ENCODE measurements around the gene ZC3HAV1L. TPM values are rescaled to one million over a fixed set of nuclear protein-coding genes. Genes with fewer than 3 reads are reported as not detected.

The ZC3HAV1L gene
- total and polyA plus RNA-seq, 2 experiments from 2014 or later = 2.0 to 11.3 TPM

DNA sequence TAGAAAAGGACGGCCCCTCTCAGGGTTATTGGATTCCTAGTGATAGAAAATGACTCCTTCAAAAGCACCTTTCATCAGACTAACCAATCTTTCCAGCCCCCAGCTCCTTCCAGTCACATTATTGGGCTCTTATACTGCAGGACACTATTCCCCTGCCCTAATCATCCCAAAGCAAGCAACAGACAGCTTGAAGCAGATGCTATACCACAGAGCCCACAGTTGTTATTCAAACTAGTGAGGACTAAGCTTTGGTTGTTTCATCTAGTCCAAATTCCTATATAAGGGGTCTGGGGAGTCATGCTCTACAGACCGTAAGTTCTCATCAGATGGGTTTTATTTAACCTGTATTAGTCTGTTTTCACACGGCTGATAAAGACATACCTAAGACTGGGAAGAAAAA is 24.5 kb downstream of the ZC3HAV1L start:
- H3K27ac ChIP-seq (ENCODE audit: low read depth) = no peak overlapping the region
- H4K20me1 ChIP-seq (replicated peaks; ENCODE audit: insufficient read depth) = no peaks in the 10 kb centered on the region; the same call in 1 of the 2 replicates
- H3K4me1 ChIP-seq (ENCODE audit: insufficient read depth) = no peaks in the 10 kb centered on the region; the same call in 1 of the 2 replicates
- no peaks in the 10 kb centered on the region for H3F3A ChIP-seq (replicated peaks; ENCODE audit: low read depth)
- no peak overlapping the region for H3K4me2 ChIP-seq
- peaks cover 13% of the 10 kb centered on the region; the same call in 1 of the 2 replicates for H3K9me2 ChIP-seq (ENCODE audit: insufficient read depth)
- H3K79me2 ChIP-seq (replicated peaks; ENCODE audit: insufficient read depth) = no peaks in the 10 kb centered on the region
- no peak for TF ChIP-seq EZH2phosphoT487 (IDR thresholded peaks at IDR 0.05; ENCODE audit: unreplicated experiment)
- TF ChIP-seq POLR2AphosphoS5 (IDR thresholded peaks at IDR 0.05; ENCODE audit: low read depth) = no peak
- no peak for TF ChIP-seq ZNF331 (CRISPR knock-in tag; IDR thresholded peaks at IDR 0.05; ENCODE audit: low read depth)
- TF ChIP-seq, protein P1, sequence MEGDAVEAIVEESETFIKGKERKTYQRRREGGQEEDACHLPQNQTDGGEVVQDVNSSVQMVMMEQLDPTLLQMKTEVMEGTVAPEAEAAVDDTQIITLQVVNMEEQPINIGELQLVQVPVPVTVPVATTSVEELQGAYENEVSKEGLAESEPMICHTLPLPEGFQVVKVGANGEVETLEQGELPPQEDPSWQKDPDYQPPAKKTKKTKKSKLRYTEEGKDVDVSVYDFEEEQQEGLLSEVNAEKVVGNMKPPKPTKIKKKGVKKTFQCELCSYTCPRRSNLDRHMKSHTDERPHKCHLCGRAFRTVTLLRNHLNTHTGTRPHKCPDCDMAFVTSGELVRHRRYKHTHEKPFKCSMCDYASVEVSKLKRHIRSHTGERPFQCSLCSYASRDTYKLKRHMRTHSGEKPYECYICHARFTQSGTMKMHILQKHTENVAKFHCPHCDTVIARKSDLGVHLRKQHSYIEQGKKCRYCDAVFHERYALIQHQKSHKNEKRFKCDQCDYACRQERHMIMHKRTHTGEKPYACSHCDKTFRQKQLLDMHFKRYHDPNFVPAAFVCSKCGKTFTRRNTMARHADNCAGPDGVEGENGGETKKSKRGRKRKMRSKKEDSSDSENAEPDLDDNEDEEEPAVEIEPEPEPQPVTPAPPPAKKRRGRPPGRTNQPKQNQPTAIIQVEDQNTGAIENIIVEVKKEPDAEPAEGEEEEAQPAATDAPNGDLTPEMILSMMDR (conservative IDR thresholded peaks at IDR 0.05; ENCODE audit: low read depth in 2 of 2) = no peak
- TF ChIP-seq, protein P2, sequence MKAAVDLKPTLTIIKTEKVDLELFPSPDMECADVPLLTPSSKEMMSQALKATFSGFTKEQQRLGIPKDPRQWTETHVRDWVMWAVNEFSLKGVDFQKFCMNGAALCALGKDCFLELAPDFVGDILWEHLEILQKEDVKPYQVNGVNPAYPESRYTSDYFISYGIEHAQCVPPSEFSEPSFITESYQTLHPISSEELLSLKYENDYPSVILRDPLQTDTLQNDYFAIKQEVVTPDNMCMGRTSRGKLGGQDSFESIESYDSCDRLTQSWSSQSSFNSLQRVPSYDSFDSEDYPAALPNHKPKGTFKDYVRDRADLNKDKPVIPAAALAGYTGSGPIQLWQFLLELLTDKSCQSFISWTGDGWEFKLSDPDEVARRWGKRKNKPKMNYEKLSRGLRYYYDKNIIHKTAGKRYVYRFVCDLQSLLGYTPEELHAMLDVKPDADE (IDR thresholded peaks at IDR 0.05) = no peak
- TF ChIP-seq EZH2 (IDR thresholded peaks at IDR 0.05; ENCODE audit: low read depth, unreplicated experiment) = no peak
- no peak for TF ChIP-seq CREB1 (CRISPR knock-in tag; IDR thresholded peaks at IDR 0.05; ENCODE audit: low read depth)
- TF ChIP-seq JUNB (IDR thresholded peaks at IDR 0.05; ENCODE audit: unreplicated experiment) = no peak
- TF ChIP-seq, protein P3, sequence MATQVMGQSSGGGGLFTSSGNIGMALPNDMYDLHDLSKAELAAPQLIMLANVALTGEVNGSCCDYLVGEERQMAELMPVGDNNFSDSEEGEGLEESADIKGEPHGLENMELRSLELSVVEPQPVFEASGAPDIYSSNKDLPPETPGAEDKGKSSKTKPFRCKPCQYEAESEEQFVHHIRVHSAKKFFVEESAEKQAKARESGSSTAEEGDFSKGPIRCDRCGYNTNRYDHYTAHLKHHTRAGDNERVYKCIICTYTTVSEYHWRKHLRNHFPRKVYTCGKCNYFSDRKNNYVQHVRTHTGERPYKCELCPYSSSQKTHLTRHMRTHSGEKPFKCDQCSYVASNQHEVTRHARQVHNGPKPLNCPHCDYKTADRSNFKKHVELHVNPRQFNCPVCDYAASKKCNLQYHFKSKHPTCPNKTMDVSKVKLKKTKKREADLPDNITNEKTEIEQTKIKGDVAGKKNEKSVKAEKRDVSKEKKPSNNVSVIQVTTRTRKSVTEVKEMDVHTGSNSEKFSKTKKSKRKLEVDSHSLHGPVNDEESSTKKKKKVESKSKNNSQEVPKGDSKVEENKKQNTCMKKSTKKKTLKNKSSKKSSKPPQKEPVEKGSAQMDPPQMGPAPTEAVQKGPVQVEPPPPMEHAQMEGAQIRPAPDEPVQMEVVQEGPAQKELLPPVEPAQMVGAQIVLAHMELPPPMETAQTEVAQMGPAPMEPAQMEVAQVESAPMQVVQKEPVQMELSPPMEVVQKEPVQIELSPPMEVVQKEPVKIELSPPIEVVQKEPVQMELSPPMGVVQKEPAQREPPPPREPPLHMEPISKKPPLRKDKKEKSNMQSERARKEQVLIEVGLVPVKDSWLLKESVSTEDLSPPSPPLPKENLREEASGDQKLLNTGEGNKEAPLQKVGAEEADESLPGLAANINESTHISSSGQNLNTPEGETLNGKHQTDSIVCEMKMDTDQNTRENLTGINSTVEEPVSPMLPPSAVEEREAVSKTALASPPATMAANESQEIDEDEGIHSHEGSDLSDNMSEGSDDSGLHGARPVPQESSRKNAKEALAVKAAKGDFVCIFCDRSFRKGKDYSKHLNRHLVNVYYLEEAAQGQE (IDR thresholded peaks at IDR 0.05; ENCODE audit: unreplicated experiment) = no peak
- no peak for TF ChIP-seq NANOG (IDR thresholded peaks at IDR 0.05; ENCODE audit: borderline replicate concordance)
- TF ChIP-seq, protein P4, sequence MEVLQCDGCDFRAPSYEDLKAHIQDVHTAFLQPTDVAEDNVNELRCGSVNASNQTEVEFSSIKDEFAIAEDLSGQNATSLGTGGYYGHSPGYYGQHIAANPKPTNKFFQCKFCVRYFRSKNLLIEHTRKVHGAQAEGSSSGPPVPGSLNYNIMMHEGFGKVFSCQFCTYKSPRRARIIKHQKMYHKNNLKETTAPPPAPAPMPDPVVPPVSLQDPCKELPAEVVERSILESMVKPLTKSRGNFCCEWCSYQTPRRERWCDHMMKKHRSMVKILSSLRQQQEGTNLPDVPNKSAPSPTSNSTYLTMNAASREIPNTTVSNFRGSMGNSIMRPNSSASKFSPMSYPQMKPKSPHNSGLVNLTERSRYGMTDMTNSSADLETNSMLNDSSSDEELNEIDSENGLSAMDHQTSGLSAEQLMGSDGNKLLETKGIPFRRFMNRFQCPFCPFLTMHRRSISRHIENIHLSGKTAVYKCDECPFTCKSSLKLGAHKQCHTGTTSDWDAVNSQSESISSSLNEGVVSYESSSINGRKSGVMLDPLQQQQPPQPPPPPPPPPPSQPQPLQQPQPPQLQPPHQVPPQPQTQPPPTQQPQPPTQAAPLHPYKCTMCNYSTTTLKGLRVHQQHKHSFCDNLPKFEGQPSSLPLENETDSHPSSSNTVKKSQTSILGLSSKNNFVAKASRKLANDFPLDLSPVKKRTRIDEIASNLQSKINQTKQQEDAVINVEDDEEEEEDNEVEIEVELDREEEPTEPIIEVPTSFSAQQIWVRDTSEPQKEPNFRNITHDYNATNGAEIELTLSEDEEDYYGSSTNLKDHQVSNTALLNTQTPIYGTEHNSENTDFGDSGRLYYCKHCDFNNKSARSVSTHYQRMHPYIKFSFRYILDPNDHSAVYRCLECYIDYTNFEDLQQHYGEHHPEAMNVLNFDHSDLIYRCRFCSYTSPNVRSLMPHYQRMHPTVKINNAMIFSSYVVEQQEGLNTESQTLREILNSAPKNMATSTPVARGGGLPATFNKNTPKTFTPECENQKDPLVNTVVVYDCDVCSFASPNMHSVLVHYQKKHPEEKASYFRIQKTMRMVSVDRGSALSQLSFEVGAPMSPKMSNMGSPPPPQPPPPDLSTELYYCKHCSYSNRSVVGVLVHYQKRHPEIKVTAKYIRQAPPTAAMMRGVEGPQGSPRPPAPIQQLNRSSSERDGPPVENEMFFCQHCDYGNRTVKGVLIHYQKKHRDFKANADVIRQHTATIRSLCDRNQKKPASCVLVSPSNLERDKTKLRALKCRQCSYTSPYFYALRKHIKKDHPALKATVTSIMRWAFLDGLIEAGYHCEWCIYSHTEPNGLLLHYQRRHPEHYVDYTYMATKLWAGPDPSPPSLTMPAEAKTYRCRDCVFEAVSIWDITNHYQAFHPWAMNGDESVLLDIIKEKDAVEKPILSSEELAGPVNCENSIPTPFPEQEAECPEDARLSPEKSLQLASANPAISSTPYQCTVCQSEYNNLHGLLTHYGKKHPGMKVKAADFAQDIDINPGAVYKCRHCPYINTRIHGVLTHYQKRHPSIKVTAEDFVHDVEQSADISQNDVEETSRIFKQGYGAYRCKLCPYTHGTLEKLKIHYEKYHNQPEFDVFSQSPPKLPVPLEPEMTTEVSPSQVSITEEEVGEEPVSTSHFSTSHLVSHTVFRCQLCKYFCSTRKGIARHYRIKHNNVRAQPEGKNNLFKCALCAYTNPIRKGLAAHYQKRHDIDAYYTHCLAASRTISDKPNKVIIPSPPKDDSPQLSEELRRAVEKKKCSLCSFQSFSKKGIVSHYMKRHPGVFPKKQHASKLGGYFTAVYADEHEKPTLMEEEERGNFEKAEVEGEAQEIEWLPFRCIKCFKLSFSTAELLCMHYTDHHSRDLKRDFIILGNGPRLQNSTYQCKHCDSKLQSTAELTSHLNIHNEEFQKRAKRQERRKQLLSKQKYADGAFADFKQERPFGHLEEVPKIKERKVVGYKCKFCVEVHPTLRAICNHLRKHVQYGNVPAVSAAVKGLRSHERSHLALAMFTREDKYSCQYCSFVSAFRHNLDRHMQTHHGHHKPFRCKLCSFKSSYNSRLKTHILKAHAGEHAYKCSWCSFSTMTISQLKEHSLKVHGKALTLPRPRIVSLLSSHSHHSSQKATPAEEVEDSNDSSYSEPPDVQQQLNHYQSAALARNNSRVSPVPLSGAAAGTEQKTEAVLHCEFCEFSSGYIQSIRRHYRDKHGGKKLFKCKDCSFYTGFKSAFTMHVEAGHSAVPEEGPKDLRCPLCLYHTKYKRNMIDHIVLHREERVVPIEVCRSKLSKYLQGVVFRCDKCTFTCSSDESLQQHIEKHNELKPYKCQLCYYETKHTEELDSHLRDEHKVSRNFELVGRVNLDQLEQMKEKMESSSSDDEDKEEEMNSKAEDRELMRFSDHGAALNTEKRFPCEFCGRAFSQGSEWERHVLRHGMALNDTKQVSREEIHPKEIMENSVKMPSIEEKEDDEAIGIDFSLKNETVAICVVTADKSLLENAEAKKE (CRISPR knock-in tag; IDR thresholded peaks at IDR 0.05) = no peak
- TF ChIP-seq ZNF114 (CRISPR knock-in tag; IDR thresholded peaks at IDR 0.05) = no peak
- TF ChIP-seq STAT1 (IDR thresholded peaks at IDR 0.05; ENCODE audit: unreplicated experiment) = no peak
- 0 out of 2 replicates have a peak overlapping the region, but pooled peaks have one; percentile 21 for H2AFZ ChIP-seq
- DNase-seq (ENCODE audit: low spot score) = no peak
- H3K4me1 Mint-ChIP-seq = peaks cover 13% of the 10 kb centered on the region; the same call in 2 of the 3 replicates
- peak; percentile 60 for ATAC-seq
- peaks cover 10% of the 10 kb centered on the region; the same call in 2 of the 3 replicates for H3K9me3 Mint-ChIP-seq
- no peak overlapping the region for H3K4me3 ChIP-seq
- no peak overlapping the region for H3K4me3 Mint-ChIP-seq
- H3K27me3 Mint-ChIP-seq (ENCODE audit: insufficient read depth, low read depth, poor library complexity) = peaks cover 1% of the 10 kb centered on the region
- H3K36me3 Mint-ChIP-seq (ENCODE audit: low read depth) = 0 out of 3 replicates have a peak, but pooled peaks cover 7% of the 10 kb centered on the region
- H3K27ac Mint-ChIP-seq = no peak overlapping the region
- no peaks in the 10 kb centered on the region for H3K27me3 ChIP-seq (ENCODE audit: insufficient read depth)
- no peaks in the 10 kb centered on the region for H3K36me3 ChIP-seq (ENCODE audit: insufficient read depth)

All from GM23338 (cell line).